ENCODE results near the gene EIF4H.
A peak's percentile ranks its signal among the peaks of the same experiment; 100 is the strongest.

DNA sequence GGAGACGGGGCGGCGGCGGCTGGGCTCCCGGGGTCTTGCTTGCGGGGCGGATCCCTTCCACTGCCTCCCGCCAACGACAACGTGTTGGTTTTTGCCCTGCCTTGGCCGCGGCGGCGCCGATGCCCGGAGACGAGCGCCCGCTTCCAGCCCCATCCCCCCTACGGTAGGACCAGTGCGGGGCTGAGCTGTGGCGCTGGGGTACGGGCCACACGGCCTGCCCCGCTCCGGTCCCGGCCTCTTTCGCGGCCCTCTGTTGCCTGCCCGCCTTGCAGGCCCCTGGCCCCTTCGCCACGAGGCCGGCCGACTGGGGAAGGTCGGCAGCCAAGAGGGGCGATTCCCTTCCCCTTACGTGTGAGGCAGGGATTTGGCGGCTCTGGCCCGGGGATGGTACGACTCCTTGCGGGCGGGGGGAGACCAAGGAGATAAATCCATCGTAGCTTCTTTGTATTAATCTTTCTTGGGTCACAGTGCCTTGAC lies 488 bp downstream of the EIF4H start:
- 0 out of 2 replicates have a peak, but pooled peaks have one; percentile 46 for TF ChIP-seq MYC (IDR thresholded peaks at IDR 0.05; ENCODE audit: low read depth, low read length)
- TF ChIP-seq, protein P1, sequence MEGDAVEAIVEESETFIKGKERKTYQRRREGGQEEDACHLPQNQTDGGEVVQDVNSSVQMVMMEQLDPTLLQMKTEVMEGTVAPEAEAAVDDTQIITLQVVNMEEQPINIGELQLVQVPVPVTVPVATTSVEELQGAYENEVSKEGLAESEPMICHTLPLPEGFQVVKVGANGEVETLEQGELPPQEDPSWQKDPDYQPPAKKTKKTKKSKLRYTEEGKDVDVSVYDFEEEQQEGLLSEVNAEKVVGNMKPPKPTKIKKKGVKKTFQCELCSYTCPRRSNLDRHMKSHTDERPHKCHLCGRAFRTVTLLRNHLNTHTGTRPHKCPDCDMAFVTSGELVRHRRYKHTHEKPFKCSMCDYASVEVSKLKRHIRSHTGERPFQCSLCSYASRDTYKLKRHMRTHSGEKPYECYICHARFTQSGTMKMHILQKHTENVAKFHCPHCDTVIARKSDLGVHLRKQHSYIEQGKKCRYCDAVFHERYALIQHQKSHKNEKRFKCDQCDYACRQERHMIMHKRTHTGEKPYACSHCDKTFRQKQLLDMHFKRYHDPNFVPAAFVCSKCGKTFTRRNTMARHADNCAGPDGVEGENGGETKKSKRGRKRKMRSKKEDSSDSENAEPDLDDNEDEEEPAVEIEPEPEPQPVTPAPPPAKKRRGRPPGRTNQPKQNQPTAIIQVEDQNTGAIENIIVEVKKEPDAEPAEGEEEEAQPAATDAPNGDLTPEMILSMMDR (IDR thresholded peaks at IDR 0.05; ENCODE audit: low read depth, low read length), result no peak
- TF ChIP-seq POLR2A (IDR thresholded peaks at IDR 0.05; ENCODE audit: extremely low read depth, insufficient read length), result no peak
- TF ChIP-seq, protein P2, sequence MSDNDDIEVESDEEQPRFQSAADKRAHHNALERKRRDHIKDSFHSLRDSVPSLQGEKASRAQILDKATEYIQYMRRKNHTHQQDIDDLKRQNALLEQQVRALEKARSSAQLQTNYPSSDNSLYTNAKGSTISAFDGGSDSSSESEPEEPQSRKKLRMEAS (IDR thresholded peaks at IDR 0.05; ENCODE audit: low read depth, low read length), result no peak

Data from NB4 (cell line).